ENCODE measurements around the gene RGS10.
"Not testable (repeated sequence)": the region's sequence is repeated elsewhere in the genome, so short reads cannot be mapped to it uniquely, and the experiment has no call there.

The RGS10 gene

DNA sequence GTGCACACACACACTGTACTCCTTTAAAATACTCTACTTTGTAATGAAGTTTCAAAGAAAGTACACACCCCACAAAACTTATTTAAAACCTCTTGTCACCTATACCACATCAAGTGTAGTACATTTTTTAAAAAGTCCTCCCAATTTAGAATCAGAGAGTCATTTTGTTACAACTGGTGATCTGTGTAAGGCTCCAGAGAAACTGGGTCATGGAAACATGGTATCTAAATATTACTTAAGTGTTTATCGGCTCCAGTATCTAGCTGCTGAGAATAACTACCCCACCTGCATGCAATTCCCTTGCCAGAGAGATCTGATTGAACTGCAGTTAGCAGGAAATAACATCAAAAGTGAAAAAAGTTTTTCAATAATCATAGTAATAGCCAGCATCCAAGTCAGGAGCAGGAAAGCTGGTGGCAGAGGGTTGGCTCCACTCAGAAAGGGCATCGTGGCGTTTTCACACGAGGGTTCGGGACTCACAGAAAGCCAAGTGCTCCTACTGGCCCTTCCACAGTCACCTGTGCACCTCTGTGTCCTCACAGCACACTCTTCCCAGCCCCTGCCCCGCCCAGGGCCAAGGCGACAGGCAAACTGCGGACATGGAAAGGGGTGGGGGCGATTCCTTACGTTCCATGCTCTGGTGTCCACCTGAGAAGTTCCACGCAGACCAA lies 6.5 kb downstream of the RGS10 start:
- H3K27ac Mint-ChIP-seq, result peak overlapping the region; percentile 73
- no peaks in the 10 kb centered on the region for H3K9me3 Mint-ChIP-seq
- H3K36me3 Mint-ChIP-seq (ENCODE audit: low read depth), result no peaks in the 10 kb centered on the region
- TF ChIP-seq, protein P1, sequence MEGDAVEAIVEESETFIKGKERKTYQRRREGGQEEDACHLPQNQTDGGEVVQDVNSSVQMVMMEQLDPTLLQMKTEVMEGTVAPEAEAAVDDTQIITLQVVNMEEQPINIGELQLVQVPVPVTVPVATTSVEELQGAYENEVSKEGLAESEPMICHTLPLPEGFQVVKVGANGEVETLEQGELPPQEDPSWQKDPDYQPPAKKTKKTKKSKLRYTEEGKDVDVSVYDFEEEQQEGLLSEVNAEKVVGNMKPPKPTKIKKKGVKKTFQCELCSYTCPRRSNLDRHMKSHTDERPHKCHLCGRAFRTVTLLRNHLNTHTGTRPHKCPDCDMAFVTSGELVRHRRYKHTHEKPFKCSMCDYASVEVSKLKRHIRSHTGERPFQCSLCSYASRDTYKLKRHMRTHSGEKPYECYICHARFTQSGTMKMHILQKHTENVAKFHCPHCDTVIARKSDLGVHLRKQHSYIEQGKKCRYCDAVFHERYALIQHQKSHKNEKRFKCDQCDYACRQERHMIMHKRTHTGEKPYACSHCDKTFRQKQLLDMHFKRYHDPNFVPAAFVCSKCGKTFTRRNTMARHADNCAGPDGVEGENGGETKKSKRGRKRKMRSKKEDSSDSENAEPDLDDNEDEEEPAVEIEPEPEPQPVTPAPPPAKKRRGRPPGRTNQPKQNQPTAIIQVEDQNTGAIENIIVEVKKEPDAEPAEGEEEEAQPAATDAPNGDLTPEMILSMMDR (IDR thresholded peaks at IDR 0.05), result no peak
- peaks cover 35% of the 10 kb centered on the region for H3K27me3 Mint-ChIP-seq (ENCODE audit: low read depth, poor library complexity)
- H3K4me1 Mint-ChIP-seq, result peaks cover 52% of the 10 kb centered on the region
- H3K4me3 Mint-ChIP-seq, result no peak overlapping the region
- DNase-seq, result no peak

DNA sequence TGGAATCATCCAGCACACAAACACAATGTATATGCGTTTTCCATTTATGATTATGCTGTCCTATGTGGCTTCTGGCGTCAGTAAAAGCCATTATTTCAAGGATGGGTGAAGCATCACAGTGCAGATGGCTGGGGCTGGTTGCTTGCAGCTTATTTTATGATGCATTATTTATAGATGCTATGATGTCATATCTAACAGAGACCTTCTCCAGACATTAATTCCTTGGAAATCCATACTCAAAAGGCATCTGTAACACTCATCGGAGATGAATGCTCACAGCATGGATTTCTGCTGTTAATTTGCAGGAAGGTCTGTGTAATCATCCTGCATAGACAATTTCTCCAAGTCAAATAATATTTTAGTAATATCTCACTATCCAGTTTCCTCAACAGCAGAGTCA lies 7.2 kb downstream of the RGS10 start:
- H3K4me3 Mint-ChIP-seq, result no peak overlapping the region
- H3K9me3 Mint-ChIP-seq, result no peaks in the 10 kb centered on the region
- no peak overlapping the region for H3K27ac Mint-ChIP-seq
- TF ChIP-seq, protein P1 (IDR thresholded peaks at IDR 0.05), result no peak
- H3K36me3 Mint-ChIP-seq (ENCODE audit: low read depth), result no peaks in the 10 kb centered on the region
- no peak for DNase-seq
- H3K4me1 Mint-ChIP-seq, result peaks cover 49% of the 10 kb centered on the region
- H3K27me3 Mint-ChIP-seq (ENCODE audit: low read depth, poor library complexity), result peaks cover 29% of the 10 kb centered on the region

DNA sequence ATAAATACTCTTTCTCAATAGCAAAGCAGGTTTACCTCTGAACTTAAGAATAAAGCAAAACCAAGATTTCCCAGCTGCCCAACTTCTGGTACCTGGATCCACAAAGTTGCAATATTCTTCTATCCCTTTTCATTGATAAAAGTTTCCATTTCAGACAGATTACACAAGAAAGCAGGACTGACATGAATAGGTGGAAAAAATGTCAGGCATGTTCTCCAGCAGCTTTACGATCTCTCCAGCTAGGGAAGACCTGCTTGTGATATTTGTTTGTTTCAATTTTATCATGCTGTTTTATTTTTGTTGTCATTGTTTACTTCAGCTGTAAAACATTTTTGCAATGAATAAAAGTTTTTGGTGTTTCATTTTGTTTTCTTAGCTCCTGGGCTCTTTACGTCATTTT lies 9.0 kb downstream of the RGS10 start:
- DNase-seq, result no peak
- no peaks in the 10 kb centered on the region for H3K36me3 Mint-ChIP-seq (ENCODE audit: low read depth)
- TF ChIP-seq, protein P1 (IDR thresholded peaks at IDR 0.05), result no peak
- H3K4me1 Mint-ChIP-seq, result peaks cover 41% of the 10 kb centered on the region
- H3K9me3 Mint-ChIP-seq, result no peaks in the 10 kb centered on the region
- no peak overlapping the region for H3K4me3 Mint-ChIP-seq
- peaks cover 10% of the 10 kb centered on the region for H3K27me3 Mint-ChIP-seq (ENCODE audit: low read depth, poor library complexity)
- H3K27ac Mint-ChIP-seq, result no peak overlapping the region

DNA sequence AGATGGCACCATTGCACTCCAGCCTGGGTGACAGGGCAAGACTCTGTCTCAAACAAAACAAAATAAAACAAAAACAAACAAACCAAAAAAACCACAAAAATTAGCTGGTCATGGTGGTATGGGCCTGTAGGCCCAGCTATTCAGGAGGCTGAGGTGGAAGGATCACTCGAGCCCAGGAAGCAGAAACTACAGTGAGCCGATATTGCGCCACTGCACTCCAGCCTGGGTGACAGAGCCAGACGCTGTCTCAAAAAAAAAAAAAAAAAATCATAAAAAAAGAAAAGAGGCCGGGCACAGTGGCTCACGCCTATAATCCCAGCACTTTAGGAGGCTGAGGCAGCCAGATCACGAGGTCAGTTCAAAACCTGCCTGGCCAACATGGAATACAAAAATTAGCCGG lies 9.7 kb downstream of the RGS10 start:
- DNase-seq; H3K4me3 Mint-ChIP-seq; H3K36me3 Mint-ChIP-seq (ENCODE audit: low read depth); H3K27me3 Mint-ChIP-seq (ENCODE audit: low read depth, poor library complexity); H3K9me3 Mint-ChIP-seq; H3K27ac Mint-ChIP-seq: not testable (repeated sequence)
- H3K4me1 Mint-ChIP-seq, result peaks cover 34% of the 10 kb centered on the region

GRCh38 chr10:119532251-119532650 lies 10.3 kb downstream of the RGS10 start:
- H3K9me3 Mint-ChIP-seq; H3K4me3 Mint-ChIP-seq; H3K27me3 Mint-ChIP-seq (ENCODE audit: low read depth, poor library complexity); H3K27ac Mint-ChIP-seq; DNase-seq; H3K36me3 Mint-ChIP-seq (ENCODE audit: low read depth): not testable (repeated sequence)
- H3K4me1 Mint-ChIP-seq, result peaks cover 30% of the 10 kb centered on the region

GRCh38 chr10:119531067-119531466 lies 11.5 kb downstream of the RGS10 start:
- Mint-ChIP-seq H3K36me3 (ENCODE audit: low read depth) (no peaks in the 10 kb centered on the region), H3K27ac (no peak overlapping the region), H3K9me3 (no peaks in the 10 kb centered on the region), H3K4me3 (no peak overlapping the region), H3K27me3 (ENCODE audit: low read depth, poor library complexity) (peaks cover 7% of the 10 kb centered on the region), H3K4me1 (peaks cover 27% of the 10 kb centered on the region)
- TF ChIP-seq, protein P1 (IDR thresholded peaks at IDR 0.05), result no peak
- no peak for DNase-seq

GRCh38 chr10:119528663-119529237 lies 13.8 kb downstream of the RGS10 start:
- not testable (repeated sequence) for H3K9me3 Mint-ChIP-seq; H3K27ac Mint-ChIP-seq; H3K27me3 Mint-ChIP-seq (ENCODE audit: low read depth, poor library complexity); DNase-seq; H3K4me3 Mint-ChIP-seq; H3K36me3 Mint-ChIP-seq (ENCODE audit: low read depth)
- H3K4me1 Mint-ChIP-seq, result peaks cover 18% of the 10 kb centered on the region

Measured in nephron progenitor cell (in vitro differentiated cells).